OCI-LY1 (cell line): ENCODE measurements around the gene SLC1A3.

Experiments used
- CTCF ChIP-seq: fragments of 200-600 bp; sonication (generic), shearing (Covaris generic); IDR thresholded peaks from 2 replicates; pipeline ENCODE4 v1.5.1; 2017; ENCODE audit warnings: mild to moderate bottlenecking, antibody characterized with exemption, low read length, moderate library complexity, mixed read lengths
- EZH2 ChIP-seq: fragments of 200-600 bp; sonication (generic), shearing (Covaris generic); IDR thresholded peaks from 2 replicates; pipeline ENCODE4 v1.8.0; 2017; ENCODE audit warnings: borderline replicate concordance, mixed run types, mild to moderate bottlenecking, antibody characterized with exemption, low read length, moderate library complexity, mixed read lengths

GRCh38 chr5:36606428-36607113, at the start of gene SLC1A3:
- TF ChIP-seq CTCF (no peak), EZH2 (no peak)
